ENCODE results near the gene MCC.

The MCC gene

GRCh38 chr5:113194591-113194990 is 293.7 kb downstream of the MCC start:
- no peak for DNase-seq

DNA sequence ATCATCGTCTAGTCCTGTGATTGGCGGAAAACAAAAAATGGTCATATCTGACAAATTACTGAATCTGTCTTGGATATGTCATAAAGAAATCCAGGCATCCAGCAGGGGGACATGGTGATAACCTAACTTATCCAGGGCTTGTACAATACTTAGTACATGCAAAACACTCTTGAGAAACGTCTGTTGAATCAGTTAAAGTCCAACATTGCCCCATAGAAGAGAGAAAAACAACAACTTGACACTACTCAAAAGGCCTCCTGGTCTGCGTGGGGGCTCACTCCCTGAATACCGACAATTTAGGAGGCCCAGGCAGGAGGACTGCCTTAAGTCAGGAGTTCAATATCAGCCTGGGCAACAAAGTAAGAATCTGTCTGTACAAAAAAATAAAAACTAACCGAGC is 294.1 kb downstream of the MCC start:
- no peak for DNase-seq

- no peak for DNase-seq
Measured at GRCh38 chr5:113193311-113193978, 294.8 kb downstream of the MCC start.

GRCh38 chr5:113192541-113192940 is 295.7 kb downstream of the MCC start:
- DNase-seq, result no peak

GRCh38 chr5:113190347-113190746 is 297.9 kb downstream of the MCC start:
- no peak for DNase-seq

GRCh38 chr5:113189291-113189690 is 299.0 kb downstream of the MCC start:
- no peak for DNase-seq

- DNase-seq, result no peak
Measured at GRCh38 chr5:113188436-113188835, 299.8 kb downstream of the MCC start.

DNA sequence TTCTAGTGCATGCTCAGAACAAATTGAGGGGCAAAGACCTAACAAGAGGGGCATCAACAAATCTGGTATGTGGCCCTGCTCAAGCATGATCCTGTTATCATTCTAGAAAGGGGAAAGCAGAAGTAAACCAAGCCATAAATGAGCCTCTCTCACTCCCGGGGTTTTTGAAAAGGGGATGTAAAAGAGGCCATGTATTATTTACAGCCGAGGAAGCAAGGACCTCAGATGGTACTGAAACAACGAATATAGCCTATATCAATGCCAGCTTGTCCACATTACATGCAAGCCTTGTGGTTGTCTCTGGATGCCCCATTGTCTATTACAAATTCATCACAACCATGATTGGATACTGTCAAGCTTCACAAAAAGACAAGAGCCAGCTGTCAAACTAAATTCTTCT is 300.3 kb downstream of the MCC start:
- no peak for DNase-seq

GRCh38 chr5:113186061-113186460 is 302.2 kb downstream of the MCC start:
- DNase-seq, result no peak

DNA sequence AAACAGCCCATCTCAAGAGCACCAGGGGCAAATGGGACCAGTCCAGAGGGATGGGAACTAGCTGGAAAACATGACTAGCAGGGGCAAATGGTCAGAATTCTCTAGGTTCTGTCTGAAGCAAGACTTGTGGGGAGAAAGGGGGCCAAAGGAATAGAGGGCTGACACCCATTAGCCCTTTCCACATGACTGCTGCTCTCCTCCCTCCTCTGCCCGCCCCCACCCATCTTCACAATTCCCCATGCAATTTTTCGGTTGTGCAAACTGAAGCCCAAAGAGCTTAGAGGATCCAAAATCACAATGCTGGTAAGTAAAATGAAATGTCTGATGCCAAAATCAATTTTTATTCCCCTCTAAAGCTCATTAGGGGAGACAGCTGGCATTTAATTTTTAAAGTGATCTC is 304.6 kb downstream of the MCC start:
- no peak for DNase-seq

DNA sequence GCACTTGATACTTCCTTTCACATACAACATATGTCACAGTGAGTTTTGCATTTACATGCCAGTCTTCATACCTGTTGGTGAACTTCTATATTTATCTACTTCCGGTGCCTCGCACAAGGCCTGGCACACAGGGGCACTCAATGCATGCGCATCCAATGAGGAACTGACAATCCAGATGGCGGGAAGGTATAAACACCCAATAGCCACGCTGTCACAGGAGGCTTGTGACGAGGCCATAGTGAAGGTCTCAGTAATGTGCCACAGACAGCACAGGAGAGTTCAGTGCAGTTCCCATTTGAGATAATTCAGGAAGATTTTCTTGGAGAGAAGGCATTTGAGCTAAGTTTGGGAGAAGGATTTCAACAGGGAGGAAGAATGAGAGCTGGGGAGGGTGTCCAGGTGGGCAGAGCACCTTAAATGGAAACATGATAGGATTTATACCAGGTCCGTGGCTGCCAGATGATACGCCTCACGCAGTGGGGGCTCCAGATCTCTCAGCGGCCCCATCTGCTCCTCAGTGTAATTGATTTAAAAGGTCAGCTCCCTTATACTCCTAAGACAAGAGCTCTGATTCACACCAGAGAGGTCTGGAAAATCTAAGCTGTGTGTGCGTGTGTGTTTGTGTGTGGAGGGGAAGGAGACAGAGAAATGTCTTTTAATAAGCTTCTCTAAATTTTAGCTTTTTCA is 305.5 kb downstream of the MCC start:
- no peak for DNase-seq

- no peak for DNase-seq
Measured at GRCh38 chr5:113181853-113182490, 306.3 kb downstream of the MCC start.

- DNase-seq, result no peak
Measured at GRCh38 chr5:113181409-113181808, 306.8 kb downstream of the MCC start.

GRCh38 chr5:113179156-113179555 is 309.1 kb downstream of the MCC start:
- DNase-seq, result no peak

- DNase-seq, result no peak
Measured at GRCh38 chr5:113178073-113178779, 310.0 kb downstream of the MCC start.

DNA sequence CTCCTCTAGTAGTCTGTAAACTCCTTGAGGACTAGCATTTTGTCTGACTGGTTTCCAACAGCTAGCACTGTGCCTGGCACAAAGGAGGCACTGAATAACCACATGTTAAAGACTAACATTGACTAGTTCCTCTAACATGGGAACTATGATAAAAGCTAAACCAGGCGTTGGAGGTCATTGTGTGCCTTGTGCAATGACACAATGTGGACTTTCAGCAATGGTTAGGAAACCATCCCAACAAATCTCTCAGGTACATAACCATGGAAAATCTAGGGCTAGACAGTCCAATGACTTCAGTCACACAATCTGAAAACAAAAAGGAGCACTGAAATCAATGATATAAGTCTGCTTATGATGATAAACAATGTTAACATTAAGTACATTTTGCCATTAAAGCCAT is 311.0 kb downstream of the MCC start:
- no peak for DNase-seq

DNA sequence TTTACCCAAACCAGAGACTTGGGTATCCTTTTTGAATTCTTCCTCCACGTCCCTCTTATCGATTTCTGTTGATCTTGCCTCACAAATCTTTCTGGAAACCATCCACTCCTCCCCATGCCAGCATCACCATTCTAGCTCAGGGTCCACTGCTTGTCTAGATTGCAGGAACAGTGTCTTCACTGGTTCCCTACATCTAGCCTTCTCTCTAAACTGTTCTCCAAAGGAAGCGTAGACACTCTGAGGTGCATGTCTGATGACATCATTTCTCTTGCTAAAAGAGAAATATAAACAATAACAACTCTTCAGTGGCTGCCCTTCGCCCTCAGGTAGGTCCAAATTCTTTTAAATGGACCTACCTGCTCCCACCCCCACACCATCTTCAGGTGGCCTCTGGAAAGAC is 311.5 kb downstream of the MCC start:
- no peak for DNase-seq

DNA sequence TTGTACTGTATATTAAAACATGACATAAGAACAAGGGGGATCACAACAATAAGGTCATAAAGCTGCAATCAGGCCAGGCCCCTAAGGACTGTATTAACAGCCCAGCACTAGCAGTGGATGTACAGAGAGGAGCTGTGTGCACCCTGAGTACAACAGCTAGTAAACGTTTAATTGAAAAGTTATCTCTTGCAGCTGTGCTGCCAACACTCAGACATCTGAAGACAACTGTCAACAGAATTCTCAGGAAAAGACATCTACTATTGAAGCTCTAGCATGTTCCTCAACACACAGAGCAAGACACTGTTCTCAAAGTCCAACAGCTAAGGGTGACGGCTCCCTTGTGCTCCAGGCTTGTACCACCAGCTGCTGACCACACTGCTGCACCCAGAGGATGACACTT is 312.1 kb downstream of the MCC start:
- no peak for DNase-seq

- DNase-seq, result no peak
Measured at GRCh38 chr5:113172231-113172826, 315.9 kb downstream of the MCC start.

DNA sequence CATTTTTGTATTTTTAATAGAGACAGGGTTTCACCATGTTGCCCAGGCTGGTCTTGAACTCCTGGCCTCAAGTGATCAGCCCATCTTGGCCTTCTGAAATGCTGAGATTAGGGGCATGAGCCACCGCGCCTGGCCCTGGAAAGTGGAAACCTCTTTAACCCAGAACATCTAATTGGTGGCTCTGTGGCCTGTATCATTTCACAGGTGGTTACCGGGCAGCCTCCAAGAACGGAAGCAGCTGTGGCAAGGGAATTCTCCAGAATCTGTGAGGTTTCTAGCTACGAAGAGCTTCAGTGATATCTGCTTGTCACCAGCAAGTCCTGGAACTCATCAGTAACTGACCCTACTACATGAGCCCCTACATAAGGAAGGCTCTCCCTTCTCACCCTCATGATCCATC is 316.7 kb downstream of the MCC start:
- DNase-seq, result no peak

GRCh38 chr5:113170707-113171106 is 317.5 kb downstream of the MCC start:
- DNase-seq, result no peak

- no peak for DNase-seq
Measured at GRCh38 chr5:113169720-113170119, 318.5 kb downstream of the MCC start.

- no peak for DNase-seq
Measured at GRCh38 chr5:113167985-113168384, 320.3 kb downstream of the MCC start.

Data from activated naive CD4-positive, alpha-beta T cell (primary cell).